Esophagus (tissue), 2 donors: ENCODE measurements around the gene REST. TPM values are rescaled to one million over a fixed set of nuclear protein-coding genes. Genes with fewer than 3 reads are reported as not detected.
A peak's percentile ranks its signal among the peaks of the same experiment; 100 is the strongest.
"Not testable (repeated sequence)": the region's sequence is repeated elsewhere in the genome, so short reads cannot be mapped to it uniquely, and the experiment has no call there.

Experiments used
- H3K27ac ChIP-seq, 2 donors: one replicate each; pipeline ENCODE4 v1.5.1; 2013; ENCODE audit warnings: low read depth in 2 of 2, mild to moderate bottlenecking in 2 of 2, inconsistent platforms in 1 of 2, low read length in 1 of 2, moderate library complexity in 1 of 2
- H3K27me3 ChIP-seq, 2 donors: one replicate each; pipeline ENCODE4 v1.6.1; 2013; ENCODE audit warnings: low read length in 2 of 2, control low read depth in 1 of 2, mild to moderate bottlenecking in 1 of 2; ENCODE audit not compliant: insufficient read depth in 2 of 2, control insufficient read depth in 1 of 2
- H3K36me3 ChIP-seq, 2 donors: one replicate each; pipeline ENCODE4 v1.6.1; 2013; ENCODE audit warnings: low read length in 1 of 2; ENCODE audit not compliant: control insufficient read depth in 2 of 2, insufficient read depth in 2 of 2
- H3K4me1 ChIP-seq, 2 donors: one replicate each; pipeline ENCODE4 v1.6.1; 2013; ENCODE audit warnings: low read length in 1 of 2; ENCODE audit not compliant: control insufficient read depth in 2 of 2, insufficient read depth in 2 of 2
- H3K4me3 ChIP-seq, 2 donors: one replicate each; pipeline ENCODE4 v1.5.1; 2013; ENCODE audit warnings: low read length in 2 of 2, mild to moderate bottlenecking in 2 of 2, low read depth in 1 of 2, moderate library complexity in 1 of 2
- H3K9me3 ChIP-seq, 2 donors: one replicate each; pipeline ENCODE4 v1.6.1; 2013; ENCODE audit warnings: mild to moderate bottlenecking in 2 of 2, low read depth in 1 of 2, low read length in 1 of 2, moderate library complexity in 1 of 2; ENCODE audit not compliant: control insufficient read depth in 2 of 2, insufficient read depth in 1 of 2
- WGBS, 2 donors: extraction: QIAGEN DNeasy Blood & Tissue Kit; methylation state at CpG; one replicate each; pipeline ENCODE4 v1.1.7; 2013; 5-methylcytosine and 5-hydroxymethylcytosine counted together
- polyA plus RNA-seq, 2 donors: library from polyadenylated mRNA; stranded (reverse); fragments of 200-250 nt; gene quantifications; one replicate each; pipeline ENCODE4 v1.2.3, GENCODE V29; 2013
- donor health status: healthy with polysubstance abuse.
- donor health status: Bipolar disorder and iron deficiency.

REST gene
- polyA plus RNA-seq, 2 donors: 4.2 to 4.9 TPM

GRCh38 chr4:56931924-56932323 is 24.2 kb downstream of the REST start:
- Histone ChIP-seq H3K4me3 (no peak overlapping the region), H3K4me1 (peaks cover 0 to 3% of the 10 kb centered on the region in 2 donors), H3K36me3 (peaks cover 8 to 14% of the 10 kb centered on the region in 2 donors), H3K9me3 (no peaks in the 10 kb centered on the region), H3K27ac (no peak overlapping the region), H3K27me3 (no peaks in the 10 kb centered on the region)
- 71 to 88% methylated on average over 4 of the region's 4 CpGs for WGBS, 2 donors

DNA sequence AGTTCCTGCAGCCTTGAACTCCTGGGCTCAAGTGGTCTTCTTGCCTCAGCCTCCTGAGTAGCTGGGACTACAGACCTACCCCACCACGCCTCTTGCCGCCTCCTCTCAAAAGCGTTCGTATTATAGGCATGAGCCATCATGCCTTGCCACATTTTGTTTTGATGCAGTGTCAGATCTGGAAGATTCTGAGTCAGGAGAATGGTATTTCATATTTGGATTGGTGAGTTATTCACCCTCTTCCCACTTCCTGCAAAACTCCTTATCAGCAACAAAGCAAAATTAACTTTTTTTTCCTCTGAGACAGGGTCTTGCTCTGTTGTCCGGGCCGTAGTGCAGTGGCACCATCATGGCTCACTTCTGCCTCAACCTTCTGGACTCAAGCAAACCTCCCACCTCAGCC is 29.6 kb downstream of the REST start:
- H3K27me3 ChIP-seq: no peaks in the 10 kb centered on the region
- peaks cover 0 to 6% of the 10 kb centered on the region in 2 donors for H3K36me3 ChIP-seq
- no peaks in the 10 kb centered on the region for H3K4me1 ChIP-seq
- H3K4me3 ChIP-seq: no peak overlapping the region
- H3K9me3 ChIP-seq: no peaks in the 10 kb centered on the region
- WGBS, 2 donors: 66 to 71% methylated on average over 6 of the region's 6 CpGs
- H3K27ac ChIP-seq: no peak overlapping the region

GRCh38 chr4:56939826-56940225 is 32.1 kb downstream of the REST start:
- H3K27ac ChIP-seq, H3K4me3 ChIP-seq, H3K27me3 ChIP-seq, H3K9me3 ChIP-seq, H3K36me3 ChIP-seq, H3K4me1 ChIP-seq: not testable (repeated sequence)
- 98 to 100% methylated on average over 14 of the region's 14 CpGs for WGBS, 2 donors

DNA sequence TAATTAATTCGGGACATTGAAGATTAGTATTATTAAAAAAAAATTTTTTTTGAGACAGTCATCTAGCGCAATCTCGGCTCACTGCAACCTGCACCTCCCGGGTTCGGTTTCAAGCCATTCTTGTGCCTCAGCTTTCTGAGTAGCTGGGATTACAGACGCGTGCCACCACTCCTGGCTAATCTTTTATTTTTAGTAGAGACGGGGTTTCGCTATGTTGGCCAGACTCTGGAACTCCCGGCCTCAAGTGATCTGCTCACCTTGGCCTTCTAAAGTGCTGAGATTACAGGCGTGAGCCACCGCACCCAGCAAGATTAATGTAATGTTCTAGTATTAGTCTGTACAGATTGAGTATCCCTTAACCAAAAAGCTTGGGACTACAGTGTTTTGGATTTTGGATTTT is 32.7 kb downstream of the REST start:
- 94 to 97% methylated on average over 12 of the region's 12 CpGs for WGBS, 2 donors

DNA sequence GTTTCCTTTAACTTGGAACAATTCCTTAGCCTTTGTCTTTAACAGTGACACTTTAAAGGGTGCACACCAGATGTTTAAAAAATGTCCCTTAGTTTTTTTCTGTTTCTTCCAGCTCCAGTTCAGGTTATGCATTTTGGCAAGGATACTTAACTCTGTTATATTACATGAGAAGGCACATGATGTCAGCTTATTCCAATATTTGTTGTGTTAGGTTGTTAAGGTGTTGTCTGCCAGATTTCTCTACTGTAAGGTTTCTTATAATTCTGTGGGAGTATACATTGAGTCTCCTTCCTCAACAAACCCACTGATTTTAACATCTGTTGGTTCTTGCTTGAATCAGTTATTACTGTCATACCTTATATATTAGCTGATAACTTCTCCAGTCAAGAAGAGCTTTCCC is 33.3 kb downstream of the REST start:
- Histone ChIP-seq H3K4me3 (no peak overlapping the region), H3K9me3 (no peaks in the 10 kb centered on the region), H3K27ac (no peak overlapping the region), H3K4me1 (no peaks in the 10 kb centered on the region), H3K27me3 (no peaks in the 10 kb centered on the region), H3K36me3 (peaks cover 0 to 6% of the 10 kb centered on the region in 2 donors)

More for the DNA sequence above, 32.7 kb downstream of the REST start:
- Histone ChIP-seq H3K4me1 (no peaks in the 10 kb centered on the region), H3K36me3 (peaks cover 0 to 6% of the 10 kb centered on the region in 2 donors), H3K4me3 (no peak overlapping the region), H3K9me3 (no peaks in the 10 kb centered on the region), H3K27me3 (no peaks in the 10 kb centered on the region), H3K27ac (no peak overlapping the region)

GRCh38 chr4:56941403-56941802 is 33.7 kb downstream of the REST start:
- H3K27ac ChIP-seq: no peak overlapping the region
- H3K9me3 ChIP-seq: no peaks in the 10 kb centered on the region
- peaks cover 0 to 6% of the 10 kb centered on the region in 2 donors for H3K36me3 ChIP-seq
- H3K4me3 ChIP-seq: no peak overlapping the region
- no peaks in the 10 kb centered on the region for H3K4me1 ChIP-seq
- WGBS, 2 donors: 71 to 74% methylated on average over 3 of the region's 3 CpGs
- H3K27me3 ChIP-seq: no peaks in the 10 kb centered on the region

DNA sequence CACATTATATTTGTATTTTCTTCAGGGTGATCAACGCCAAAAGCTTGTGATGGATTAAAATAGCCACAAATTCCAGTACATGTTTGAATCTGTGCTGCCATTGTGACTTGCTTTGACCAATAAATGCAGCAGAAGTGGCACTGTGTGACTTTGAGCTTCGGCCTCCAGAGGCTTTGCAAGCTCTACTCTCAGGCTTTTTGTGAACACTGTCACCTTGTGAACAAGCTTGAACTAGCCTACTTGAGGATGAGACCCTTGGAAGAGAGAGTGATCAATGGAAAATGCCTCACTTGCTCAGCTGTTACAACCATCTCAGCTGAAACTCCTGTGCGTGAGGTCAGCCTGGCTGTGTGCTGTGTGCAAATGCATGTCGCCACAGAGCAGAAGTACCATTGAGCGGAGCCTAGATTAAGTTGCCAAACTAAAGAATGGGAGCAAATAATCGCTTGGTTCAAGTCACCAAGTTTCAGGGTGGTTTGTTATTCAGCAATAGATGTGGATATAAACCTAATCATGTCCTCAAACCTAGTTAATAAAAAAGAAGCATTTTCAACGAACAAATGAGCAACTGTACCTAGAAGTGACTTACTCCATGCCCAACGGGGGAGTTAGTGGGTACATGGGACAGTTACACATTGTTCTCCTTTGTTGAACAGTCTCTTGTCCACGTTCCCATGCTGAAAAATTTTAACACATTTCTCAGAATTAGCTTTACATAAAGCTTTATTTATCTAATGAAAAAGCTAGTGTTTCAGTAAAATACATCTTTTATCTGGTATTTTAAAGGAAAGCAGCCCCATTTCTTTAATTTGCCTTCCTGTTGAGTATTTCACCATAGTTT is 46.2 kb downstream of the REST start:
- 85% methylated on average over 9 of the region's 9 CpGs for WGBS, 2 donors
- Histone ChIP-seq H3K36me3 (no peaks in the 10 kb centered on the region), H3K27ac (no peak overlapping the region), H3K9me3 (no peaks in the 10 kb centered on the region), H3K4me1 (no peaks in the 10 kb centered on the region), H3K27me3 (no peaks in the 10 kb centered on the region), H3K4me3 (no peak overlapping the region)

DNA sequence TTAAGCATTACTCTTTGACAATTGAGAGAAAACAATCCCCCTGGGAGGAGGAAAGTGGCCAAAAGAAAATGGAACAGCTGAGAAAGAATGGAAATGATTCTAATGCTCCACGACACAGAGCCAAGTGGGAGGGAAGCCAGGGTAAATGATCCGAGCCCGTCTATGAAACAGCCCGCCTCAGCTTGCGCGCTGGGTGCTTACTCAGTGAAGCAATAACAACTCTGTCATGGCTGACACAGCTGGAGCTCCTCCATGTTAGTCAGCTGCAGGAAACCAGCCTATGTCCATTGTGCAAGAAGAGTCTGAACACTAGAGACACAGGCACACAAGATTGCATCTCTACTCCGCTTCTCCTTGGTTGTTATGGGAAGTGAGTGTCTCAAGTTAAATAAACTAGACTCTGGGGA is 50.4 kb downstream of the REST start:
- WGBS, 2 donors: 11 to 49% methylated on average over 7 of the region's 7 CpGs
- H3K4me1 ChIP-seq: no peaks in the 10 kb centered on the region
- peak overlapping the region in 1 of 2 donors; percentile 0 for H3K4me3 ChIP-seq
- peaks cover 0 to 2% of the 10 kb centered on the region in 2 donors for H3K36me3 ChIP-seq
- H3K9me3 ChIP-seq: no peaks in the 10 kb centered on the region
- H3K27me3 ChIP-seq: no peaks in the 10 kb centered on the region
- no peak overlapping the region for H3K27ac ChIP-seq

DNA sequence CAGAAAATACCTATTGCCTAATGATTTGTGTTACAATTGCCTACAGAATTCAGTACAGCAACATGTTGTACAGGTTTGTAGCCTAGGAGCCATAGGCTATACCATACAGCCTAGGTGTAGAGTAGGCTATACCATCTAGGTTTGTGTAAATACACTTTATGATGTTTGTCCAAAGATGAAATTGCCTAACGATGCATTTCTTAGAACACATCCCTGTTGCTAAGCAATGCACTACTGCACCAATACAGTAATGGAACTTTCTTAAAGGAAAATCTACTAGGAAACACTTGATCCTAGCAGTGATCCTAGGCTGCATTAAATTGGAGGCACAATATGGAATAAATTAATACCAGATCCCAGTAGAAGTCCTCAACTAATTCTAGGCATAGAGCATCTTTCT is 51.4 kb downstream of the REST start:
- no peak overlapping the region for H3K27ac ChIP-seq
- H3K36me3 ChIP-seq: peaks cover 5% of the 10 kb centered on the region in 2 donors
- H3K4me1 ChIP-seq: no peaks in the 10 kb centered on the region
- WGBS, 2 donors: 38% methylated on average over 1 of the region's 1 CpG
- no peak overlapping the region for H3K4me3 ChIP-seq
- no peaks in the 10 kb centered on the region for H3K27me3 ChIP-seq
- no peaks in the 10 kb centered on the region for H3K9me3 ChIP-seq

GRCh38 chr4:56961107-56961500 is 53.4 kb downstream of the REST start:
- no peaks in the 10 kb centered on the region for H3K4me1 ChIP-seq
- H3K27me3 ChIP-seq: no peaks in the 10 kb centered on the region
- no peak overlapping the region for H3K4me3 ChIP-seq
- no peak overlapping the region for H3K27ac ChIP-seq
- 96 to 98% methylated on average over 2 of the region's 2 CpGs for WGBS, 2 donors
- H3K36me3 ChIP-seq: peaks cover 5% of the 10 kb centered on the region in 2 donors
- H3K9me3 ChIP-seq: no peaks in the 10 kb centered on the region
